SK-N-MC (cell line): ENCODE data around the gene SP140.

Source experiments
- EZH2 ChIP-seq: fragments of 200-600 bp; sonication (generic); IDR thresholded peaks from one replicate; pipeline ENCODE4 v1.6.1; 2017; ENCODE audit warnings: antibody characterized with exemption
- POLR2AphosphoS5 ChIP-seq: IDR thresholded peaks from 2 replicates; pipeline ENCODE4 v1.6.1; 2012; ENCODE audit warnings: mild to moderate bottlenecking, low read depth, low read length, borderline replicate concordance

DNA sequence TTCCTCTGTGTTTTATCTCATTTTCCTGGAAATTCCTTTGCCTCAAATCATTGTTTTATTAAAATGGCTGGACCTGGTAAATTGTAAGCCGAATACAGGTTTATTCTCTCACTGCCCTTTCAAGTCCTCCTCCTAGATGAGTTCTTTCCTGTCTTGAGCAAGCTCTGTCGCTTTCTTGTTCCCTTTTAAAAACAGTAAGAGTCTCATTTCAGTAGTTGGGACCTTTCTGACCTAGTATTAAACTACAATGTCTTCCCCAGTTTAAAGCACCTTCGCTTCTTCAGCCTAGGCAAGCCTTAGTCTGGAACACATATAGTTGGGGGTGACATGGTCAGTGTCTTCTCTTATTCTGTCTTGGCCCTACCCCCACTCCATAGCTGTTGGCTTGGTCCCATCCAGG lies 60.5 kb downstream of the SP140 start:
- TF ChIP-seq EZH2 (no peak), POLR2AphosphoS5 (no peak)
